Measurements from ENCODE around the gene CASP12. TPM values are rescaled to one million over a fixed set of nuclear protein-coding genes. Genes with fewer than 3 reads are reported as not detected.

Gene CASP12
- total and polyA plus RNA-seq, 4 donors = 0.17 TPM; not detected in 3

DNA sequence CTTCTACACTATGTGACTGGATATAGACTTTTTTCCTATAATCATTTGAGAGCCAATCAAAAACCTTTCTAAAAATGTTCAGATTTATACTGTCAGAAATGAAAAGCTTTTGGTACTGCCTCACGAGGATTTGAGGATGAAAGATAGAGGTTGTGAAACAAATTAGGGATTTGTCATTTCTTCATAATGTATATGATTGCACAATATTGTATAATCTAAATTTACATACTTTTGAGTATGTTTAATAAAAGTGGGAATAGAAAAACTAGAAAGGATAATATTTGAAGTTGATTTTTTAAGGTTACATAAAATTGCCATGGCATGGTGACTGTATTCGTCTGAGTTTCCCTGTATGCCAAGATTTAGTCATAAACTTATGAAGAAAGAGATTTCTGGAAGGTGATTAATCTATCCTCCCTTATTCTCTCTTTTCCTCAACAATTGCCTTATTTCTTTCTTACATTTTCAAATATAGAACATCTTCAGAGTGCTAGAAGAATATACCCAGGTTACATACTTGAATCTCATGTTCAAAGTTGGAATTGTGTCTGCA, 56.2 kb downstream of the CASP12 start:
- Histone ChIP-seq H3K4me3 (ENCODE audit: low read depth in 1 of 3, low read length in 3 of 3) (no peak overlapping the region), H3K9ac (ENCODE audit: low read depth in 1 of 2, low read length in 2 of 2) (no peak overlapping the region), H3K9me3 (ENCODE audit: control insufficient read depth in 4 of 4, low read length in 3 of 4) (peaks cover 0 to 5% (median 0%) of the 10 kb centered on the region in 4 donors), H3K4me1 (ENCODE audit: control insufficient read depth in 4 of 4, insufficient read depth in 4 of 4, low read length in 3 of 4) (no peaks in the 10 kb centered on the region), H3K27me3 (ENCODE audit: control insufficient read depth in 4 of 4, insufficient read depth in 4 of 4, low read length in 3 of 4) (no peaks in the 10 kb centered on the region), H3K36me3 (ENCODE audit: control insufficient read depth in 4 of 4, insufficient read depth in 3 of 4, low read depth in 1 of 4, low read length in 3 of 4) (no peaks in the 10 kb centered on the region), H3K27ac (ENCODE audit: low read depth in 1 of 2, low read length in 2 of 2) (no peak overlapping the region)
- TF ChIP-seq GABPA (IDR thresholded peaks at IDR 0.05 in 1 of 2, conservative IDR thresholded peaks at IDR 0.05 in 1 of 2) (no peak), TAF1 (conservative IDR thresholded peaks at IDR 0.05) (no peak), RXRA (IDR thresholded peaks at IDR 0.05) (no peak), YY1 (IDR thresholded peaks at IDR 0.05) (no peak), EGR1 (IDR thresholded peaks at IDR 0.05; ENCODE audit: low read depth in 2 of 2) (no peak), HNF4A (conservative IDR thresholded peaks at IDR 0.05) (no peak), RAD21 (IDR thresholded peaks at IDR 0.05) (no peak), FOXA2 (IDR thresholded peaks at IDR 0.05) (no peak), NR2F2 (IDR thresholded peaks at IDR 0.05) (no peak), HNF4G (IDR thresholded peaks at IDR 0.05) (no peak), SP1 (IDR thresholded peaks at IDR 0.05) (no peak), FOXA1 (IDR thresholded peaks at IDR 0.05) (no peak), JUND (IDR thresholded peaks at IDR 0.05) (no peak)
- TF ChIP-seq, protein P1, sequence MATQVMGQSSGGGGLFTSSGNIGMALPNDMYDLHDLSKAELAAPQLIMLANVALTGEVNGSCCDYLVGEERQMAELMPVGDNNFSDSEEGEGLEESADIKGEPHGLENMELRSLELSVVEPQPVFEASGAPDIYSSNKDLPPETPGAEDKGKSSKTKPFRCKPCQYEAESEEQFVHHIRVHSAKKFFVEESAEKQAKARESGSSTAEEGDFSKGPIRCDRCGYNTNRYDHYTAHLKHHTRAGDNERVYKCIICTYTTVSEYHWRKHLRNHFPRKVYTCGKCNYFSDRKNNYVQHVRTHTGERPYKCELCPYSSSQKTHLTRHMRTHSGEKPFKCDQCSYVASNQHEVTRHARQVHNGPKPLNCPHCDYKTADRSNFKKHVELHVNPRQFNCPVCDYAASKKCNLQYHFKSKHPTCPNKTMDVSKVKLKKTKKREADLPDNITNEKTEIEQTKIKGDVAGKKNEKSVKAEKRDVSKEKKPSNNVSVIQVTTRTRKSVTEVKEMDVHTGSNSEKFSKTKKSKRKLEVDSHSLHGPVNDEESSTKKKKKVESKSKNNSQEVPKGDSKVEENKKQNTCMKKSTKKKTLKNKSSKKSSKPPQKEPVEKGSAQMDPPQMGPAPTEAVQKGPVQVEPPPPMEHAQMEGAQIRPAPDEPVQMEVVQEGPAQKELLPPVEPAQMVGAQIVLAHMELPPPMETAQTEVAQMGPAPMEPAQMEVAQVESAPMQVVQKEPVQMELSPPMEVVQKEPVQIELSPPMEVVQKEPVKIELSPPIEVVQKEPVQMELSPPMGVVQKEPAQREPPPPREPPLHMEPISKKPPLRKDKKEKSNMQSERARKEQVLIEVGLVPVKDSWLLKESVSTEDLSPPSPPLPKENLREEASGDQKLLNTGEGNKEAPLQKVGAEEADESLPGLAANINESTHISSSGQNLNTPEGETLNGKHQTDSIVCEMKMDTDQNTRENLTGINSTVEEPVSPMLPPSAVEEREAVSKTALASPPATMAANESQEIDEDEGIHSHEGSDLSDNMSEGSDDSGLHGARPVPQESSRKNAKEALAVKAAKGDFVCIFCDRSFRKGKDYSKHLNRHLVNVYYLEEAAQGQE (IDR thresholded peaks at IDR 0.05) = no peak
- TF ChIP-seq, protein P2, sequence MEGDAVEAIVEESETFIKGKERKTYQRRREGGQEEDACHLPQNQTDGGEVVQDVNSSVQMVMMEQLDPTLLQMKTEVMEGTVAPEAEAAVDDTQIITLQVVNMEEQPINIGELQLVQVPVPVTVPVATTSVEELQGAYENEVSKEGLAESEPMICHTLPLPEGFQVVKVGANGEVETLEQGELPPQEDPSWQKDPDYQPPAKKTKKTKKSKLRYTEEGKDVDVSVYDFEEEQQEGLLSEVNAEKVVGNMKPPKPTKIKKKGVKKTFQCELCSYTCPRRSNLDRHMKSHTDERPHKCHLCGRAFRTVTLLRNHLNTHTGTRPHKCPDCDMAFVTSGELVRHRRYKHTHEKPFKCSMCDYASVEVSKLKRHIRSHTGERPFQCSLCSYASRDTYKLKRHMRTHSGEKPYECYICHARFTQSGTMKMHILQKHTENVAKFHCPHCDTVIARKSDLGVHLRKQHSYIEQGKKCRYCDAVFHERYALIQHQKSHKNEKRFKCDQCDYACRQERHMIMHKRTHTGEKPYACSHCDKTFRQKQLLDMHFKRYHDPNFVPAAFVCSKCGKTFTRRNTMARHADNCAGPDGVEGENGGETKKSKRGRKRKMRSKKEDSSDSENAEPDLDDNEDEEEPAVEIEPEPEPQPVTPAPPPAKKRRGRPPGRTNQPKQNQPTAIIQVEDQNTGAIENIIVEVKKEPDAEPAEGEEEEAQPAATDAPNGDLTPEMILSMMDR (IDR thresholded peaks at IDR 0.05; ENCODE audit: low read depth, low read length, missing input control) = no peak
- TF ChIP-seq, protein P3, sequence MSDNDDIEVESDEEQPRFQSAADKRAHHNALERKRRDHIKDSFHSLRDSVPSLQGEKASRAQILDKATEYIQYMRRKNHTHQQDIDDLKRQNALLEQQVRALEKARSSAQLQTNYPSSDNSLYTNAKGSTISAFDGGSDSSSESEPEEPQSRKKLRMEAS (IDR thresholded peaks at IDR 0.05) = no peak
- TF ChIP-seq, protein P4, sequence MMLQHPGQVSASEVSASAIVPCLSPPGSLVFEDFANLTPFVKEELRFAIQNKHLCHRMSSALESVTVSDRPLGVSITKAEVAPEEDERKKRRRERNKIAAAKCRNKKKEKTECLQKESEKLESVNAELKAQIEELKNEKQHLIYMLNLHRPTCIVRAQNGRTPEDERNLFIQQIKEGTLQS (IDR thresholded peaks at IDR 0.05) = no peak
- no peak for DNase-seq (ENCODE audit: low spot score)
- WGBS = 65% methylated on average over 2 of the region's 2 CpGs

DNA sequence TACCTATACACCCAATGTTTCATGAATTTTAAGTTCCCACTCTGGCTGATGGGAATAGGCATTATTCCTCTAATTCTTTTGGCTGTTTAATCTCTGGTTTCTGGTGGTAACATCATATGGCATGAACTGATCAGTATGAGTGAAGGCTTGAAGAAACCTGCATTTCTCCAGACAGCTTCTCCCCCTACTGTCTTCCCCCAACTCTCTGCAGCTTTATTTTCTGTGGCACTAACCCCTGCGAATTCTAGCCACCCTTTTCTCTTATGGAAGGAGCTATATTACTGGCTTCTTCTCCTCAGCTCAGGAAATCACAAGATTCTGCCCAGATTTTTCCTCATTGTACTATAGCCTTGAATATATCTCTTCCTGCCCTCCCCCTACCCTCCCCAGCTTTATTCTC, 57.1 kb downstream of the CASP12 start:
- DNase-seq (ENCODE audit: low spot score) = no peak
- Histone ChIP-seq H3K9ac (ENCODE audit: low read depth in 1 of 2, low read length in 2 of 2) (no peak overlapping the region), H3K27ac (ENCODE audit: low read depth in 1 of 2, low read length in 2 of 2) (no peak overlapping the region), H3K27me3 (ENCODE audit: control insufficient read depth in 4 of 4, insufficient read depth in 4 of 4, low read length in 3 of 4) (no peaks in the 10 kb centered on the region), H3K36me3 (ENCODE audit: control insufficient read depth in 4 of 4, insufficient read depth in 3 of 4, low read depth in 1 of 4, low read length in 3 of 4) (no peaks in the 10 kb centered on the region), H3K9me3 (ENCODE audit: control insufficient read depth in 4 of 4, low read length in 3 of 4) (peaks cover 0 to 5% (median 0%) of the 10 kb centered on the region in 4 donors), H3K4me1 (ENCODE audit: control insufficient read depth in 4 of 4, insufficient read depth in 4 of 4, low read length in 3 of 4) (no peaks in the 10 kb centered on the region), H3K4me3 (ENCODE audit: low read depth in 1 of 3, low read length in 3 of 3) (no peak overlapping the region)
- TF ChIP-seq, protein P2 (IDR thresholded peaks at IDR 0.05; ENCODE audit: low read depth, low read length, missing input control) = no peak
- TF ChIP-seq JUND (IDR thresholded peaks at IDR 0.05) (no peak), NR2F2 (IDR thresholded peaks at IDR 0.05) (no peak), GABPA (IDR thresholded peaks at IDR 0.05 in 1 of 2, conservative IDR thresholded peaks at IDR 0.05 in 1 of 2) (no peak), RAD21 (IDR thresholded peaks at IDR 0.05) (no peak), FOXA1 (IDR thresholded peaks at IDR 0.05) (no peak), EGR1 (IDR thresholded peaks at IDR 0.05; ENCODE audit: low read depth in 2 of 2) (no peak), RXRA (IDR thresholded peaks at IDR 0.05) (no peak), FOXA2 (IDR thresholded peaks at IDR 0.05) (no peak), SP1 (IDR thresholded peaks at IDR 0.05) (no peak), TAF1 (conservative IDR thresholded peaks at IDR 0.05) (no peak)
- TF ChIP-seq, protein P5, sequence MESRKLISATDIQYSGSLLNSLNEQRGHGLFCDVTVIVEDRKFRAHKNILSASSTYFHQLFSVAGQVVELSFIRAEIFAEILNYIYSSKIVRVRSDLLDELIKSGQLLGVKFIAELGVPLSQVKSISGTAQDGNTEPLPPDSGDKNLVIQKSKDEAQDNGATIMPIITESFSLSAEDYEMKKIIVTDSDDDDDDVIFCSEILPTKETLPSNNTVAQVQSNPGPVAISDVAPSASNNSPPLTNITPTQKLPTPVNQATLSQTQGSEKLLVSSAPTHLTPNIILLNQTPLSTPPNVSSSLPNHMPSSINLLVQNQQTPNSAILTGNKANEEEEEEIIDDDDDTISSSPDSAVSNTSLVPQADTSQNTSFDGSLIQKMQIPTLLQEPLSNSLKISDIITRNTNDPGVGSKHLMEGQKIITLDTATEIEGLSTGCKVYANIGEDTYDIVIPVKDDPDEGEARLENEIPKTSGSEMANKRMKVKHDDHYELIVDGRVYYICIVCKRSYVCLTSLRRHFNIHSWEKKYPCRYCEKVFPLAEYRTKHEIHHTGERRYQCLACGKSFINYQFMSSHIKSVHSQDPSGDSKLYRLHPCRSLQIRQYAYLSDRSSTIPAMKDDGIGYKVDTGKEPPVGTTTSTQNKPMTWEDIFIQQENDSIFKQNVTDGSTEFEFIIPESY (IDR thresholded peaks at IDR 0.05) = no peak
- TF ChIP-seq, protein P4 (IDR thresholded peaks at IDR 0.05) = no peak
- WGBS = 38% methylated on average over 1 of the region's 1 CpG

All from liver (tissue), 9 donors.